ENCODE measurements around the gene SLC7A8.

DNA sequence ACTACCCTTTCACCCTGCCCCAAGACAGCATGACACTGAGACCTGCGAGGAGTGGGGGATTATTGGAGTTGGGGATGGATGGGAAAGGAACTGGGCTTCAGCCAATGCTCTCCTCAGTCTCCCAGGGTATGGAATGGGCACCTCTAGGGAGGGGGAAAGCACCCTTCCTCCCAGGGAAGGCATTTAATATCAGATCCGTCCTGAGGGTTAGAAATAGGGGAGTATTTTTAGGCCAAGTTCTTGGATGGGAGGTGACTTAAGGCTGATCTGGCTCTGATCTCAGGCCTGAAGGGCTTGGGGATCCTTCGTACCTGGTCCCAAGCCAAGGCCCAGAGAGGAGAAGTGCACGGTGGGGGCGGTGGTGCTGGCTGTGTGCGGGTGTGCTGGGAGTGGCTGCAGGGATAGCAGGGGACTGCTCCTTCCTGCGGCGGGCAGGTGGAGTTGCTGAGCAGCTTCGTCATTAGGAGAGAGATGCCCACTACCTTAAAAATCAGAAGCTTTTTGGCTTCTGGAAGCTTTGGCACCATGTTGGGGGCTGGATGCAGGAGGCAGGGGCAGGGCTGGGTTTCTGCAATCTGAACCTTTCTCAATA lies 57.4 kb downstream of the SLC7A8 start:
- TF ChIP-seq, protein P1, sequence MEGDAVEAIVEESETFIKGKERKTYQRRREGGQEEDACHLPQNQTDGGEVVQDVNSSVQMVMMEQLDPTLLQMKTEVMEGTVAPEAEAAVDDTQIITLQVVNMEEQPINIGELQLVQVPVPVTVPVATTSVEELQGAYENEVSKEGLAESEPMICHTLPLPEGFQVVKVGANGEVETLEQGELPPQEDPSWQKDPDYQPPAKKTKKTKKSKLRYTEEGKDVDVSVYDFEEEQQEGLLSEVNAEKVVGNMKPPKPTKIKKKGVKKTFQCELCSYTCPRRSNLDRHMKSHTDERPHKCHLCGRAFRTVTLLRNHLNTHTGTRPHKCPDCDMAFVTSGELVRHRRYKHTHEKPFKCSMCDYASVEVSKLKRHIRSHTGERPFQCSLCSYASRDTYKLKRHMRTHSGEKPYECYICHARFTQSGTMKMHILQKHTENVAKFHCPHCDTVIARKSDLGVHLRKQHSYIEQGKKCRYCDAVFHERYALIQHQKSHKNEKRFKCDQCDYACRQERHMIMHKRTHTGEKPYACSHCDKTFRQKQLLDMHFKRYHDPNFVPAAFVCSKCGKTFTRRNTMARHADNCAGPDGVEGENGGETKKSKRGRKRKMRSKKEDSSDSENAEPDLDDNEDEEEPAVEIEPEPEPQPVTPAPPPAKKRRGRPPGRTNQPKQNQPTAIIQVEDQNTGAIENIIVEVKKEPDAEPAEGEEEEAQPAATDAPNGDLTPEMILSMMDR (IDR thresholded peaks at IDR 0.05): no peak
- TF ChIP-seq POLR2A (IDR thresholded peaks at IDR 0.05): no peak

Measured in lower leg skin (tissue), 3 donors.